Measurements from ENCODE around the gene MAG. TPM values are rescaled to one million over a fixed set of nuclear protein-coding genes. Genes with fewer than 3 reads are reported as not detected.

Gene MAG
- total and polyA plus RNA-seq, 2 of the 13 experiments (the other 11 are each of a cell fraction or from before 2014, with no cell fraction given), result 0.20 to 1.3 TPM

GRCh38 chr19:35249146-35249847 is 42.7 kb upstream of the MAG start (continued):
- no peak for TF ChIP-seq ZNF333 (CRISPR knock-in tag; IDR thresholded peaks at IDR 0.05; ENCODE audit: borderline replicate concordance)
- no peak for TF ChIP-seq NKX3-1 (CRISPR knock-in tag; IDR thresholded peaks at IDR 0.05)
- TF ChIP-seq KAT7 (CRISPR knock-in tag; IDR thresholded peaks at IDR 0.05; ENCODE audit: borderline replicate concordance), result peak; percentile 22; the same call in 1 of the 2 replicates
- peak; percentile 7; the same call in 1 of the 2 replicates for TF ChIP-seq GFI1 (CRISPR knock-in tag; IDR thresholded peaks at IDR 0.05; ENCODE audit: borderline replicate concordance)
- TF ChIP-seq ZBTB42 (CRISPR knock-in tag; IDR thresholded peaks at IDR 0.05), result no peak
- TF ChIP-seq ARNTL (CRISPR knock-in tag; IDR thresholded peaks at IDR 0.05), result peak; percentile 22; the same call in 1 of the 2 replicates
- TF ChIP-seq SRSF4 (IDR thresholded peaks at IDR 0.05; ENCODE audit: low read depth, low read length, poor library complexity, severe bottlenecking), result peak; percentile 53
- TF ChIP-seq ZBTB40 (IDR thresholded peaks at IDR 0.05), result no peak
- 0 out of 2 replicates have a peak, but pooled peaks have one; percentile 7 for TF ChIP-seq ZBTB40 (CRISPR knock-in tag; IDR thresholded peaks at IDR 0.05)
- 0 out of 2 replicates have a peak, but pooled peaks have one; percentile 0 for TF ChIP-seq LBX2 (CRISPR knock-in tag; IDR thresholded peaks at IDR 0.05; ENCODE audit: borderline replicate concordance)
- no peak for TF ChIP-seq NBN (conservative IDR thresholded peaks at IDR 0.05)
- 0 out of 2 replicates have a peak, but pooled peaks have one; percentile 8 for TF ChIP-seq ZNF704 (CRISPR knock-in tag; IDR thresholded peaks at IDR 0.05; ENCODE audit: borderline replicate concordance)
- TF ChIP-seq ZNF556 (CRISPR knock-in tag; IDR thresholded peaks at IDR 0.05; ENCODE audit: borderline replicate concordance), result no peak
- TF ChIP-seq ZFAT (CRISPR knock-in tag; conservative IDR thresholded peaks at IDR 0.05), result no peak
- TF ChIP-seq ZNF251 (CRISPR knock-in tag; IDR thresholded peaks at IDR 0.05), result 0 out of 2 replicates have a peak, but pooled peaks have one; percentile 4
- no peak for TF ChIP-seq NONO (IDR thresholded peaks at IDR 0.05)
- TF ChIP-seq NONO (CRISPR knock-in tag; conservative IDR thresholded peaks at IDR 0.05), result no peak
- no peak for TF ChIP-seq ZNF263 (CRISPR knock-in tag; IDR thresholded peaks at IDR 0.05)
